ENCODE results near the gene CR1L.
"Not testable (repeated sequence)": the region's sequence is repeated elsewhere in the genome, so short reads cannot be mapped to it uniquely, and the experiment has no call there.

GRCh38 chr1:207737503-207738157 is 92.7 kb downstream of the CR1L start:
- TF ChIP-seq, protein P1, sequence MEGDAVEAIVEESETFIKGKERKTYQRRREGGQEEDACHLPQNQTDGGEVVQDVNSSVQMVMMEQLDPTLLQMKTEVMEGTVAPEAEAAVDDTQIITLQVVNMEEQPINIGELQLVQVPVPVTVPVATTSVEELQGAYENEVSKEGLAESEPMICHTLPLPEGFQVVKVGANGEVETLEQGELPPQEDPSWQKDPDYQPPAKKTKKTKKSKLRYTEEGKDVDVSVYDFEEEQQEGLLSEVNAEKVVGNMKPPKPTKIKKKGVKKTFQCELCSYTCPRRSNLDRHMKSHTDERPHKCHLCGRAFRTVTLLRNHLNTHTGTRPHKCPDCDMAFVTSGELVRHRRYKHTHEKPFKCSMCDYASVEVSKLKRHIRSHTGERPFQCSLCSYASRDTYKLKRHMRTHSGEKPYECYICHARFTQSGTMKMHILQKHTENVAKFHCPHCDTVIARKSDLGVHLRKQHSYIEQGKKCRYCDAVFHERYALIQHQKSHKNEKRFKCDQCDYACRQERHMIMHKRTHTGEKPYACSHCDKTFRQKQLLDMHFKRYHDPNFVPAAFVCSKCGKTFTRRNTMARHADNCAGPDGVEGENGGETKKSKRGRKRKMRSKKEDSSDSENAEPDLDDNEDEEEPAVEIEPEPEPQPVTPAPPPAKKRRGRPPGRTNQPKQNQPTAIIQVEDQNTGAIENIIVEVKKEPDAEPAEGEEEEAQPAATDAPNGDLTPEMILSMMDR (IDR thresholded peaks at IDR 0.05; ENCODE audit: low read length), result not testable (repeated sequence)
- TF ChIP-seq EZH2 (IDR thresholded peaks at IDR 0.05; ENCODE audit: borderline replicate concordance, low read length), result not testable (repeated sequence)
